Measurements from ENCODE around the gene ATF5.

DNA sequence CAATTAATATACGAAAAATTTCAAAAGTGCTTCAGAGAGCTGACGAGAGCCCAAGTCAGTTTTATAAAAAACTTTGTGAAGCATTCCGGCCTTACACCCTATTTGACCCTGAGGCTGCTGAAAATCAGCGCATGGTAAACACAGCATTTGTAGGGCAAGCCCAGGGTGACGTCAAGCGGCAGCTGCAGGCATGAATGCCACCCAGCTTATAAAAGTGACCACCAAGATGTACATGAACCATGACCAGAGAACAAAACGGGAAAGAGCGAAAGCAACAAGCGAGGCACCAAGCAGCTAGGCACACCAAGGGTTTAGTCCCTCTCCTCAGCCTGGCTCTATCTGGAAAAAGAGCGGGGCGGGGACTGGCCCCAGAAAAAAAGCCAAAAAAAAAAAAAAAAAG, 25.9 kb downstream of the ATF5 start:
- TF ChIP-seq, protein P1, sequence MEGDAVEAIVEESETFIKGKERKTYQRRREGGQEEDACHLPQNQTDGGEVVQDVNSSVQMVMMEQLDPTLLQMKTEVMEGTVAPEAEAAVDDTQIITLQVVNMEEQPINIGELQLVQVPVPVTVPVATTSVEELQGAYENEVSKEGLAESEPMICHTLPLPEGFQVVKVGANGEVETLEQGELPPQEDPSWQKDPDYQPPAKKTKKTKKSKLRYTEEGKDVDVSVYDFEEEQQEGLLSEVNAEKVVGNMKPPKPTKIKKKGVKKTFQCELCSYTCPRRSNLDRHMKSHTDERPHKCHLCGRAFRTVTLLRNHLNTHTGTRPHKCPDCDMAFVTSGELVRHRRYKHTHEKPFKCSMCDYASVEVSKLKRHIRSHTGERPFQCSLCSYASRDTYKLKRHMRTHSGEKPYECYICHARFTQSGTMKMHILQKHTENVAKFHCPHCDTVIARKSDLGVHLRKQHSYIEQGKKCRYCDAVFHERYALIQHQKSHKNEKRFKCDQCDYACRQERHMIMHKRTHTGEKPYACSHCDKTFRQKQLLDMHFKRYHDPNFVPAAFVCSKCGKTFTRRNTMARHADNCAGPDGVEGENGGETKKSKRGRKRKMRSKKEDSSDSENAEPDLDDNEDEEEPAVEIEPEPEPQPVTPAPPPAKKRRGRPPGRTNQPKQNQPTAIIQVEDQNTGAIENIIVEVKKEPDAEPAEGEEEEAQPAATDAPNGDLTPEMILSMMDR (conservative IDR thresholded peaks at IDR 0.05): no peak
- no peak for TF ChIP-seq ZFX (IDR thresholded peaks at IDR 0.05)
